Endothelial cell of umbilical vein (primary cell): Measurements from ENCODE around the gene HEATR5A. TPM values are rescaled to one million over a fixed set of nuclear protein-coding genes. Genes with fewer than 3 reads are reported as not detected.

Experiments
- BruUV-seq: library from RNA; stranded (reverse); fragments of 400-500 nt; replicated peaks from 2 replicates; lab custom pipeline; 2021; lab: Mats Ljungman, UMichigan
- CTCF ChIA-PET: fragments of 300-600, 350-600 bp; sonication (Branson Sonifier 250); formaldehyde crosslinking; loops from one replicate; lab custom pipeline; 2021; ENCODE audit warnings: antibody characterized with exemption, inconsistent platforms; lab: Charles Lee
- POLR2A ChIA-PET: fragments of 300-600, 350-600 bp; sonication (Branson Sonifier 250); formaldehyde crosslinking; loops from one replicate; lab custom pipeline; 2021; ENCODE audit warnings: antibody characterized with exemption, inconsistent platforms; lab: Charles Lee
- DNase-seq: peaks from one replicate; pipeline ENCODE4 v3.0.0-alpha.2; 2011; ENCODE audit warnings: low read depth, low spot score
- FAIRE-seq: peaks from 2 replicates; lab custom pipeline; 2011; peaks lifted over from hg19 to GRCh38; lab: Jason Lieb, UNC
- H2AFZ ChIP-seq: 2 replicates; pipeline ENCODE4 v1.6.0; 2012; ENCODE audit warnings: low read depth, low read length, control low read depth, inconsistent platforms
- H3K27ac ChIP-seq: 2 replicates; pipeline ENCODE4 v1.5.1; 2011; ENCODE audit warnings: low read depth, mild to moderate bottlenecking, control low read depth, low read length, moderate library complexity; ENCODE audit not compliant: insufficient read depth
- H3K27me3 ChIP-seq, 2 experiments: 2 replicates each; pipeline versions ENCODE4 v1.6.0 to v1.6.1; 2011; ENCODE audit warnings: low read length in 2 of 2, mixed read lengths in 1 of 2; ENCODE audit not compliant: control insufficient read depth in 2 of 2, insufficient read depth in 2 of 2
- H3K36me3 ChIP-seq, 2 experiments: 2 replicates in 1 of 2; 3 replicates in 1 of 2; pipeline ENCODE4 v1.5.1; 2011; ENCODE audit warnings: low read length in 2 of 2, mild to moderate bottlenecking in 1 of 2, moderate library complexity in 1 of 2; ENCODE audit not compliant: control insufficient read depth in 2 of 2, insufficient read depth in 2 of 2; ENCODE audit errors: extremely low read depth in 1 of 2
- H3K4me1 ChIP-seq: 3 replicates; pipeline ENCODE4 v1.5.1; 2011; ENCODE audit warnings: mild to moderate bottlenecking, low read length; ENCODE audit not compliant: control insufficient read depth, insufficient read depth; ENCODE audit errors: extremely low read depth
- H3K4me2 ChIP-seq: 2 replicates; pipeline ENCODE4 v1.6.1; 2011; ENCODE audit warnings: low read length, control low read depth, mixed read lengths; ENCODE audit not compliant: insufficient read depth
- H3K4me3 ChIP-seq, 3 experiments: fragments of 200-600 bp in 1 of 3; sonication (generic), shearing (Covaris generic) in 1 of 3; replicated peaks in 1 of 3; 2 replicates each; pipeline ENCODE4 v1.5.1; 2011 to 2016; ENCODE audit warnings: control low read depth in 3 of 3, low read length in 3 of 3, mild to moderate bottlenecking in 2 of 3, inconsistent platforms in 1 of 3, low read depth in 1 of 3, moderate library complexity in 1 of 3; ENCODE audit not compliant: insufficient read depth in 1 of 3
- H3K79me2 ChIP-seq: 2 replicates; pipeline ENCODE4 v1.6.0; 2012; ENCODE audit warnings: low read length, inconsistent platforms; ENCODE audit not compliant: control insufficient read depth, insufficient read depth
- H3K9ac ChIP-seq: replicated peaks from 2 replicates; pipeline ENCODE3; 2011; ENCODE audit warnings: low read length, control low read depth; ENCODE audit not compliant: insufficient read depth; ENCODE audit errors: extremely low read depth
- H3K9me1 ChIP-seq: replicated peaks from 3 replicates; pipeline ENCODE4 v1.6.0; 2011; ENCODE audit warnings: mild to moderate bottlenecking, low read length; ENCODE audit not compliant: control insufficient read depth, insufficient read depth; ENCODE audit errors: extremely low read depth
- H3K9me3 ChIP-seq: replicated peaks from 2 replicates; pipeline ENCODE4 v1.5.1; 2012; ENCODE audit warnings: low read length, inconsistent platforms; ENCODE audit not compliant: control insufficient read depth, insufficient read depth
- H4K20me1 ChIP-seq: replicated peaks from 2 replicates; pipeline ENCODE3; 2011; ENCODE audit warnings: mild to moderate bottlenecking, low read length; ENCODE audit not compliant: control insufficient read depth, insufficient read depth; ENCODE audit errors: extremely low read depth
- CTCF ChIP-seq, 2 donors: IDR thresholded peaks; 1 replicate in 1 of 2; 2 replicates in 1 of 2; pipeline ENCODE4 v1.5.1; 2011; ENCODE audit warnings: low read length in 2 of 2, mild to moderate bottlenecking in 2 of 2, moderate library complexity in 2 of 2, control low read depth in 1 of 2, inconsistent platforms in 1 of 2, low read depth in 1 of 2; ENCODE audit not compliant: insufficient read depth in 1 of 2; ENCODE audit errors: extremely low read depth in 1 of 2
- EZH2 ChIP-seq: IDR thresholded peaks from 2 replicates; pipeline ENCODE4 v1.6.1; 2012; ENCODE audit warnings: borderline replicate concordance, low read depth, mild to moderate bottlenecking, moderate library complexity, low read length, inconsistent platforms; ENCODE audit not compliant: severe bottlenecking
- GATA2 ChIP-seq: IDR thresholded peaks from 2 replicates; pipeline ENCODE4 v1.7.0; 2011; ENCODE audit warnings: low read depth, mild to moderate bottlenecking, moderate library complexity, mixed read lengths, low read length; ENCODE audit not compliant: insufficient read length, insufficient read depth
- JUN ChIP-seq: IDR thresholded peaks from 2 replicates; pipeline ENCODE4 v1.6.1; 2011; ENCODE audit warnings: borderline replicate concordance, low read depth; ENCODE audit not compliant: insufficient read length, insufficient read depth
- MAX ChIP-seq: IDR thresholded peaks from 2 replicates; pipeline ENCODE4 v1.6.1; 2011; ENCODE audit not compliant: insufficient read depth, insufficient read length
- MYC ChIP-seq: IDR thresholded peaks from one replicate; pipeline ENCODE4 v1.6.1; 2011; ENCODE audit warnings: mild to moderate bottlenecking, low read depth, low read length
- POLR2AphosphoS5 ChIP-seq: IDR thresholded peaks from 2 replicates; pipeline ENCODE4 v1.6.1; 2012; ENCODE audit warnings: low read depth, mild to moderate bottlenecking, control low read depth, low read length, moderate library complexity; ENCODE audit not compliant: insufficient read depth
- dilution Hi-C: fragments of 300-500 bp; cut with MboI; formaldehyde crosslinking; loops from one replicate; pipeline ENCODE4 v1.15.0; 2019; ENCODE audit warnings: low sequenced_read_pairs; ENCODE audit not compliant: extremely low pct_ligation_motif_present
- intact Hi-C: fragments of 100-400 bp; cut with micrococcal nuclease; formaldehyde crosslinking; loops from one replicate; pipeline ENCODE4 v1.10.0; 2022
- polyA plus RNA-seq, 4 experiments: library from polyadenylated mRNA; depleted of rRNA in 3 of 4; stranded (reverse) in 3 of 4; unstranded in 1 of 4; fragments of >200 nt; gene quantifications; 2 replicates each; pipeline versions ENCODE4 v1.2.1 to v1.2.3, GENCODE V29; 2011 to 2012; ENCODE audit warnings: missing spikeins in 1 of 4
- total RNA-seq: library from RNA; stranded (reverse); gene quantifications from 2 replicates; pipeline ENCODE4 v1.2.3, GENCODE V29; 2021

HEATR5A gene
- total and polyA plus RNA-seq, 2 donors (not counting 3 experiments of a cell fraction or from before 2014, with no cell fraction given): 12.6 to 45.3 TPM

- Histone ChIP-seq H2AFZ (no peak overlapping the region), H4K20me1 (no peaks in the 10 kb centered on the region), H3K27me3 (no peaks in the 10 kb centered on the region), H3K36me3 (no peaks in the 10 kb centered on the region), H3K4me2 (no peak overlapping the region), H3K4me3 (no peak overlapping the region), H3K79me2 (no peaks in the 10 kb centered on the region), H3K4me1 (no peaks in the 10 kb centered on the region), H3K9me1 (no peaks in the 10 kb centered on the region), H3K9ac (no peak overlapping the region), H3K9me3 (no peaks in the 10 kb centered on the region), H3K27ac (no peak overlapping the region)
- ChIA-PET CTCF (interaction anchor here (1.2 to 2.0 kb wide), 2 partner anchors 12 to 17 kb away, joined by 3 to 5 read pairs; no protein-coding TSS in a partner anchor), POLR2A (no interaction called here)
- dilution Hi-C loops (no loop called here), intact Hi-C loops (no loop called here)
- FAIRE-seq (no peak), DNase-seq (no peak)
- no TSS peak for BruUV-seq
- TF ChIP-seq CTCF (IDR thresholded peaks at IDR 0.05; ENCODE audit: extremely low read depth in 1 of 2, insufficient read depth in 1 of 2, low read depth in 1 of 2, low read length in 2 of 2): no peak
- TF ChIP-seq MYC: no peak
- no peak for TF ChIP-seq MAX
- TF ChIP-seq EZH2: no peak
- no peak for TF ChIP-seq GATA2
- TF ChIP-seq JUN: no peak
- TF ChIP-seq POLR2AphosphoS5: no peak
Measured at GRCh38 chr14:31257244-31257553, 163.2 kb downstream of the HEATR5A start.
